ENCODE results near the gene PRPF19. TPM values are rescaled to one million over a fixed set of nuclear protein-coding genes. Genes with fewer than 3 reads are reported as not detected.

PRPF19 gene
- total and polyA plus RNA-seq, 2 of the 13 experiments (the other 11 are each of a cell fraction or from before 2014, with no cell fraction given), result 27.4 to 91.1 TPM

- TF ChIP-seq ZBTB33 (CRISPR knock-in tag; IDR thresholded peaks at IDR 0.05), result no peak
- no peak for TF ChIP-seq PCBP2 (optimal IDR thresholded peaks at IDR 0.05; ENCODE audit: low read depth, low read length, poor library complexity, severe bottlenecking)
- peak; percentile 44; the same call in 1 of the 2 replicates for TF ChIP-seq SOX5 (CRISPR knock-in tag; IDR thresholded peaks at IDR 0.05; ENCODE audit: borderline replicate concordance)
- no peak for TF ChIP-seq ZNF570 (CRISPR knock-in tag; IDR thresholded peaks at IDR 0.05; ENCODE audit: borderline replicate concordance)
- TF ChIP-seq DMAP1 (CRISPR knock-in tag; IDR thresholded peaks at IDR 0.05), result no peak
- no peak for TF ChIP-seq THAP9 (CRISPR knock-in tag; IDR thresholded peaks at IDR 0.05; ENCODE audit: borderline replicate concordance)
- TF ChIP-seq IKZF4 (CRISPR knock-in tag; IDR thresholded peaks at IDR 0.05; ENCODE audit: borderline replicate concordance, low read depth, not compliant biosample characterization), result peak; percentile 25
- peak; percentile 69; the same call in 1 of the 2 replicates for TF ChIP-seq ARNT2 (CRISPR knock-in tag; IDR thresholded peaks at IDR 0.05; ENCODE audit: low read depth)
- no peak for TF ChIP-seq ZNF343 (CRISPR knock-in tag; IDR thresholded peaks at IDR 0.05)
- no peak for TF ChIP-seq ZNF556 (CRISPR knock-in tag; IDR thresholded peaks at IDR 0.05; ENCODE audit: borderline replicate concordance)
- TF ChIP-seq ZNF740 (CRISPR knock-in tag; IDR thresholded peaks at IDR 0.05), result peak; percentile 51; the same call in 1 of the 2 replicates
- TF ChIP-seq ZNF142 (CRISPR knock-in tag; IDR thresholded peaks at IDR 0.05), result peak; percentile 40; the same call in 1 of the 2 replicates
- peak; percentile 75; the same call in 1 of the 2 replicates for TF ChIP-seq RFXAP (CRISPR knock-in tag; IDR thresholded peaks at IDR 0.05; ENCODE audit: borderline replicate concordance)
- 0 out of 2 replicates have a peak, but pooled peaks have one; percentile 20 for TF ChIP-seq ZNF274 (CRISPR knock-in tag; IDR thresholded peaks at IDR 0.05)
- TF ChIP-seq ZNF776 (CRISPR knock-in tag; IDR thresholded peaks at IDR 0.05), result no peak
- peak; percentile 66; the same call in 1 of the 2 replicates for TF ChIP-seq KDM2A (CRISPR knock-in tag; IDR thresholded peaks at IDR 0.05; ENCODE audit: borderline replicate concordance, low read depth)
- 0 out of 2 replicates have a peak, but pooled peaks have one; percentile 17 for TF ChIP-seq ZBTB7B (CRISPR knock-in tag; IDR thresholded peaks at IDR 0.05)
Observed at GRCh38 chr11:60924110-60924905, 17.9 kb upstream of the PRPF19 start, which contains the start of gene TMEM132A (continued).

All from HepG2 (cell line).